B cell (primary cell): ENCODE results near the gene FAF1. TPM values are rescaled to one million over a fixed set of nuclear protein-coding genes. Genes with fewer than 3 reads are reported as not detected.

Experiments
- ATAC-seq: fragments of 200-7000 bp; cut with Tn5 transposase; one replicate; pipeline ENCODE4 v1.10.0; 2021; ENCODE audit warnings: low read depth, mild to moderate bottlenecking, moderate number of reproducible peaks, moderate library complexity
- CTCF ChIA-PET: fragments of 350-600 bp; sonication (Branson Sonifier 250); formaldehyde crosslinking; loops from one replicate; lab custom pipeline; 2021; ENCODE audit warnings: antibody characterized with exemption, inconsistent platforms; lab: Charles Lee
- POLR2A ChIA-PET: fragments of 350-600 bp; sonication (Branson Sonifier 250); formaldehyde crosslinking; loops from one replicate; lab custom pipeline; 2021; ENCODE audit warnings: antibody characterized with exemption; lab: Charles Lee
- DNase-seq: peaks from one replicate; pipeline ENCODE4 v3.0.0; 2013
- H2AFZ ChIP-seq: 2 replicates; pipeline ENCODE4 v1.6.1; 2012; ENCODE audit warnings: mild to moderate bottlenecking, low read depth, low read length; ENCODE audit not compliant: insufficient read depth, poor library complexity, severe bottlenecking
- H3K27ac ChIP-seq, 2 donors: 1 replicate in 1 of 2; 2 replicates in 1 of 2; pipeline ENCODE4 v1.5.1; 2012 to 2013; ENCODE audit warnings: low read length in 2 of 2, mild to moderate bottlenecking in 2 of 2, moderate library complexity in 1 of 2
- H3K27me3 ChIP-seq, 4 experiments: fragments of 200-600 bp in 1 of 4; sonication (generic) in 1 of 4; replicated peaks in 1 of 4; 1 replicate in 2 of 4; 2 replicates in 2 of 4; pipeline versions ENCODE4 v1.6.1 to v1.7.0; 2013 to 2016; ENCODE audit warnings: low read length in 3 of 4, mild to moderate bottlenecking in 2 of 4, mixed read lengths in 1 of 4, moderate library complexity in 1 of 4; ENCODE audit not compliant: insufficient read depth in 4 of 4, control insufficient read depth in 3 of 4; ENCODE audit errors: control extremely low read depth in 1 of 4
- H3K36me3 ChIP-seq, 2 experiments: replicated peaks in 1 of 2; 1 replicate in 1 of 2; 2 replicates in 1 of 2; pipeline versions ENCODE4 v1.6.1 to v1.7.1; 2013; ENCODE audit warnings: low read length in 1 of 2; ENCODE audit not compliant: insufficient read depth in 2 of 2, control insufficient read depth in 1 of 2; ENCODE audit errors: control extremely low read depth in 1 of 2, extremely low read depth in 1 of 2
- H3K4me1 ChIP-seq, 2 donors: fragments of 200-600 bp in 1 of 2; sonication (generic) in 1 of 2; 1 replicate in 1 of 2; 2 replicates in 1 of 2; pipeline versions ENCODE4 v1.5.1 to v1.6.1; 2013 to 2017; ENCODE audit warnings: low read length in 2 of 2; ENCODE audit not compliant: control insufficient read depth in 2 of 2, insufficient read depth in 2 of 2
- H3K4me2 ChIP-seq: replicated peaks from 2 replicates; pipeline ENCODE3; 2012; ENCODE audit warnings: mild to moderate bottlenecking, low read depth, low read length; ENCODE audit not compliant: poor library complexity, severe bottlenecking
- H3K4me3 ChIP-seq, 5 experiments: fragments of 200-600 bp in 1 of 5; sonication (generic) in 1 of 5; 1 replicate in 3 of 5; 2 replicates in 2 of 5; pipeline versions ENCODE4 v1.5.1 to v1.7.0; 2011 to 2016; ENCODE audit warnings: low read length in 4 of 5, mild to moderate bottlenecking in 4 of 5, low read depth in 2 of 5, control low read depth in 1 of 5, moderate library complexity in 1 of 5; ENCODE audit not compliant: insufficient read depth in 1 of 5; ENCODE audit errors: control extremely low read depth in 1 of 5, extremely low read depth in 1 of 5
- H3K79me2 ChIP-seq: fragments of 200-600 bp; sonication (generic); one replicate; pipeline ENCODE4 v1.6.0; 2016; ENCODE audit warnings: low read length; ENCODE audit not compliant: control insufficient read depth, insufficient read depth
- H3K9ac ChIP-seq: fragments of 200-600 bp; sonication (generic); 2 replicates; pipeline ENCODE4 v1.6.1; 2017; ENCODE audit warnings: mild to moderate bottlenecking, low read length, moderate library complexity
- H3K9me3 ChIP-seq, 3 donors: one replicate each; pipeline versions ENCODE4 v1.6.1 to v1.7.1; 2013; ENCODE audit warnings: low read length in 2 of 3; ENCODE audit not compliant: control insufficient read depth in 2 of 3, insufficient read depth in 1 of 3; ENCODE audit errors: control extremely low read depth in 1 of 3
- H4K20me1 ChIP-seq: 2 replicates; pipeline ENCODE4 v1.6.0; 2012; ENCODE audit warnings: mild to moderate bottlenecking, low read length; ENCODE audit not compliant: insufficient read depth, control insufficient read depth, poor library complexity, severe bottlenecking
- H3K27ac Mint-ChIP-seq: one replicate; pipeline ENCODE4 v1.8.0; 2021; ENCODE audit warnings: mixed read lengths
- H3K27me3 Mint-ChIP-seq: one replicate; pipeline ENCODE4 v1.8.0; 2021; ENCODE audit warnings: mixed read lengths
- H3K4me1 Mint-ChIP-seq: one replicate; pipeline ENCODE4 v1.8.0; 2021; ENCODE audit warnings: mixed read lengths
- H3K4me3 Mint-ChIP-seq: one replicate; pipeline ENCODE4 v1.8.0; 2021; ENCODE audit warnings: mixed read lengths
- H3K9me3 Mint-ChIP-seq: one replicate; pipeline ENCODE4 v1.8.0; 2022; ENCODE audit warnings: mixed read lengths; ENCODE audit not compliant: insufficient read depth
- CTCF ChIP-seq: fragments of 200-600 bp; IDR thresholded peaks from one replicate; pipeline ENCODE4 v1.8.0; 2022; ENCODE audit warnings: antibody characterized with exemption, mild to moderate bottlenecking
- EZH2 ChIP-seq: IDR thresholded peaks from 2 replicates; pipeline ENCODE4 v1.6.1; 2012; ENCODE audit warnings: borderline replicate concordance, low read depth, mild to moderate bottlenecking, moderate library complexity, low read length; ENCODE audit not compliant: insufficient read depth, poor library complexity, severe bottlenecking
- WGBS: methylation state at CpG from one replicate; pipeline ENCODE4 v1.1.5; 2013; ENCODE audit warnings: missing lambda C conversion rate; ENCODE audit not compliant: insufficient coverage; 5-methylcytosine and 5-hydroxymethylcytosine counted together
- intact Hi-C: fragments of 100-400 bp; cut with micrococcal nuclease; formaldehyde crosslinking; loops from one replicate; pipeline ENCODE4 v1.10.0; 2022
- polyA plus RNA-seq: library from polyadenylated mRNA; depleted of rRNA; stranded (reverse); fragments of >200 nt; gene quantifications from 2 replicates; pipeline ENCODE4 v1.2.3, GENCODE V29; 2012
- total RNA-seq, 2 donors: library from RNA; stranded (reverse); fragments of 120-200 nt in 1 of 2; gene quantifications; 1 replicate in 1 of 2; 2 replicates in 1 of 2; pipeline versions ENCODE4 v1.2.3 to v1.2.4, GENCODE V29; 2013 to 2022

Gene FAF1
- total and polyA plus RNA-seq, 2 donors (not counting 1 experiment from before 2014, with no cell fraction given): 10.1 to 58.4 TPM

- Histone ChIP-seq H3K9me3 (peaks cover 0 to 12% (median 2%) of the 10 kb centered on the region in 3 donors), H3K36me3 (no peaks in the 10 kb centered on the region), H3K9ac (no peak overlapping the region), H4K20me1 (peaks cover 13% of the 10 kb centered on the region), H3K27me3 (no peaks in the 10 kb centered on the region), H3K4me3 (no peak overlapping the region), H3K79me2 (peaks cover 2% of the 10 kb centered on the region), H3K27ac (no peak overlapping the region), H3K4me2 (no peak overlapping the region), H2AFZ (no peak overlapping the region), H3K4me1 (peaks cover 0 to 3% of the 10 kb centered on the region in 2 donors)
- POLR2A ChIA-PET: no interaction called here
- H3K4me1 Mint-ChIP-seq: peaks cover 27% of the 10 kb centered on the region
- 55% methylated on average over 4 of the region's 6 CpGs for WGBS
- H3K4me3 Mint-ChIP-seq: peak overlapping the region; percentile 17
- no peaks in the 10 kb centered on the region for H3K27me3 Mint-ChIP-seq
- peaks cover 2% of the 10 kb centered on the region for H3K9me3 Mint-ChIP-seq
- DNase-seq (peak; percentile 24), ATAC-seq (no peak)
- CTCF ChIA-PET: interaction anchor here (0.6 to 3.2 kb wide), 5 partner anchors 14 to 260 kb away, joined by 3 to 72 read pairs (median 18); partner anchors contain the start of gene CDKN2C
- peak overlapping the region; percentile 56 for H3K27ac Mint-ChIP-seq
- intact Hi-C loops: no loop called here
- TF ChIP-seq CTCF (no peak), EZH2 (no peak)
Observed at GRCh38 chr1:50930965-50931737, 28.9 kb downstream of the FAF1 start.

GRCh38 chr1:50930193-50930592, 29.9 kb downstream of the FAF1 start:
- Mint-ChIP-seq H3K4me1 (peaks cover 21% of the 10 kb centered on the region), H3K9me3 (peaks cover 2% of the 10 kb centered on the region), H3K27ac (no peak overlapping the region), H3K4me3 (no peak overlapping the region), H3K27me3 (no peaks in the 10 kb centered on the region)
- POLR2A ChIA-PET: no interaction called here
- intact Hi-C loops: no loop called here
- Histone ChIP-seq H3K4me3 (no peak overlapping the region), H3K36me3 (no peaks in the 10 kb centered on the region), H3K27me3 (no peaks in the 10 kb centered on the region), H3K9ac (no peak overlapping the region), H3K4me1 (no peaks in the 10 kb centered on the region), H4K20me1 (peaks cover 9% of the 10 kb centered on the region), H2AFZ (no peak overlapping the region), H3K79me2 (peaks cover 11% of the 10 kb centered on the region), H3K4me2 (no peak overlapping the region), H3K27ac (no peak overlapping the region), H3K9me3 (peaks cover 0 to 12% (median 2%) of the 10 kb centered on the region in 3 donors)
- TF ChIP-seq EZH2: no peak
- TF ChIP-seq CTCF: no peak
- DNase-seq (no peak), ATAC-seq (no peak)
- CTCF ChIA-PET: interaction anchor here (0.6 to 3.2 kb wide), 24 partner anchors 8 to 1041 kb away, joined by 3 to 72 read pairs (median 6); partner anchors contain the start of genes CDKN2C and FAF1
